Measurements from ENCODE around the gene POM121.
"Not testable (repeated sequence)": the region's sequence is repeated elsewhere in the genome, so short reads cannot be mapped to it uniquely, and the experiment has no call there.

Gene POM121

GRCh38 chr7:72924386-72924732, 536 bp upstream of the POM121 start:
- TF ChIP-seq CTCF (conservative IDR thresholded peaks at IDR 0.05; ENCODE audit: low read depth, low read length), result no peak
- H3K4me3 ChIP-seq (ENCODE audit: low read length), result peak overlapping the region; percentile 95
- no peak for DNase-seq (ENCODE audit: low read depth)

- TF ChIP-seq CTCF (conservative IDR thresholded peaks at IDR 0.05; ENCODE audit: low read depth, low read length), result no peak
- H3K4me3 ChIP-seq (ENCODE audit: low read length), result peak overlapping the region; percentile 79
- no peak for DNase-seq (ENCODE audit: low read depth)
Measured at GRCh38 chr7:72925546-72926120, 738 bp downstream of the POM121 start.

GRCh38 chr7:72927791-72928190, 2.9 kb downstream of the POM121 start:
- DNase-seq (ENCODE audit: low read depth); H3K4me3 ChIP-seq (ENCODE audit: low read length): not testable (repeated sequence)

- DNase-seq (ENCODE audit: low read depth); H3K4me3 ChIP-seq (ENCODE audit: low read length): not testable (repeated sequence)
Measured at GRCh38 chr7:72928216-72928615, 3.3 kb downstream of the POM121 start.

- not testable (repeated sequence) for H3K4me3 ChIP-seq (ENCODE audit: low read length); DNase-seq (ENCODE audit: low read depth)
Measured at GRCh38 chr7:72942022-72942705, 17.3 kb downstream of the POM121 start.

GRCh38 chr7:72942956-72943355, 18.1 kb downstream of the POM121 start:
- not testable (repeated sequence) for H3K4me3 ChIP-seq (ENCODE audit: low read length); DNase-seq (ENCODE audit: low read depth)

- not testable (repeated sequence) for H3K4me3 ChIP-seq (ENCODE audit: low read length); DNase-seq (ENCODE audit: low read depth)
Measured at GRCh38 chr7:72944937-72945336, 20.0 kb downstream of the POM121 start.

- not testable (repeated sequence) for DNase-seq (ENCODE audit: low read depth)
Measured at GRCh38 chr7:72945597-72945996, 20.7 kb downstream of the POM121 start.

GRCh38 chr7:72946130-72946745, 21.3 kb downstream of the POM121 start:
- DNase-seq (ENCODE audit: low read depth); H3K4me3 ChIP-seq (ENCODE audit: low read length): not testable (repeated sequence)
- TF ChIP-seq CTCF (conservative IDR thresholded peaks at IDR 0.05; ENCODE audit: low read depth, low read length), result peak; percentile 22

More at GRCh38 chr7:72945597-72945996, 20.7 kb downstream of the POM121 start:
- not testable (repeated sequence) for H3K4me3 ChIP-seq (ENCODE audit: low read length)

GRCh38 chr7:72948714-72949113, 23.8 kb downstream of the POM121 start:
- not testable (repeated sequence) for DNase-seq (ENCODE audit: low read depth); H3K4me3 ChIP-seq (ENCODE audit: low read length)

GRCh38 chr7:72949276-72949675, 24.4 kb downstream of the POM121 start:
- not testable (repeated sequence) for H3K4me3 ChIP-seq (ENCODE audit: low read length)

GRCh38 chr7:72949686-72950085, 24.8 kb downstream of the POM121 start:
- H3K4me3 ChIP-seq (ENCODE audit: low read length); DNase-seq (ENCODE audit: low read depth): not testable (repeated sequence)

More at GRCh38 chr7:72949276-72949675, 24.4 kb downstream of the POM121 start:
- DNase-seq (ENCODE audit: low read depth), result not testable (repeated sequence)

- DNase-seq (ENCODE audit: low read depth), result not testable (repeated sequence)
Measured at GRCh38 chr7:72950432-72950831, 25.5 kb downstream of the POM121 start.

GRCh38 chr7:72953901-72954562, 29.1 kb downstream of the POM121 start:
- H3K4me3 ChIP-seq (ENCODE audit: low read length), result peak overlapping the region; percentile 34
- DNase-seq (ENCODE audit: low read depth), result not testable (repeated sequence)

More at GRCh38 chr7:72950432-72950831, 25.5 kb downstream of the POM121 start:
- not testable (repeated sequence) for H3K4me3 ChIP-seq (ENCODE audit: low read length)

GRCh38 chr7:72954563-72955198, 29.8 kb downstream of the POM121 start:
- DNase-seq (ENCODE audit: low read depth); H3K4me3 ChIP-seq (ENCODE audit: low read length): not testable (repeated sequence)
